ENCODE measurements around the gene PTEN. TPM values are rescaled to one million over a fixed set of nuclear protein-coding genes. Genes with fewer than 3 reads are reported as not detected.

The PTEN gene
- total RNA-seq, 1 experiment from 2014 or later = 66.0 TPM

DNA sequence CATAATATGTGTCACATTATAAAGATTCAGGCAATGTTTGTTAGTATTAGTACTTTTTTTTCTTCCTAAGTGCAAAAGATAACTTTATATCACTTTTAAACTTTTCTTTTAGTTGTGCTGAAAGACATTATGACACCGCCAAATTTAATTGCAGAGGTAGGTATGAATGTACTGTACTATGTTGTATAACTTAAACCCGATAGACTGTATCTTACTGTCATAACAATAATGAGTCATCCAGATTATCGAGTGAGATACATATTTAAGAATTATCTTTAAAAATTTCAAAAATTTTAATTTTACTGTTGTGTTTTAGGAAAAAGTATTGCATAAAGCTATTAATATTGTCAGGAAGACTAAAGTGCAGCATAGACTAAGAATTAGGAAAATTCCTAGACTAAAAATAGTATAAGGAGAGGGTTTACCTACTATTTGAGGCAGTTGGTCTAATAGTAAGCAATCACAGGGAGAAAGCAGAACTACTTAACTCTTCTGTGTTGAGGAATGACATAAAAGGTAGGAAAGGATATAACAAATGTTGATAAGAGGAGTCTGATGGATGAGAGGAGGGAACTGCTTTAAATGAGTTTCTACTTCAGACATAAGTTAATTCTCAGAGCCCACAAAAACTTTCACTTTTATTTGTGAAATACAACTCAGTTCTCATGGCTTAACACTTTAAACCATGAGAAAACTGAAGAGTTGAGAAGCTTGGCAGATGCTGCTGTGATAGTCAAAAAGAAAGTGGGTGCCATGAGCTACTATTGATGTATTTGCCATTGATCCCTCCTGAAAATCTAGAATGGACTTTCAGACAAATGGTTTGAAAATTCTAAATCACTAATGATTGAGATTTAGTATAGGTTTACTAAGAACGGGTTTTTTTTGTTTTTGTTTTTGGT is 67.8 kb downstream of the PTEN start:
- TF ChIP-seq, protein P1, sequence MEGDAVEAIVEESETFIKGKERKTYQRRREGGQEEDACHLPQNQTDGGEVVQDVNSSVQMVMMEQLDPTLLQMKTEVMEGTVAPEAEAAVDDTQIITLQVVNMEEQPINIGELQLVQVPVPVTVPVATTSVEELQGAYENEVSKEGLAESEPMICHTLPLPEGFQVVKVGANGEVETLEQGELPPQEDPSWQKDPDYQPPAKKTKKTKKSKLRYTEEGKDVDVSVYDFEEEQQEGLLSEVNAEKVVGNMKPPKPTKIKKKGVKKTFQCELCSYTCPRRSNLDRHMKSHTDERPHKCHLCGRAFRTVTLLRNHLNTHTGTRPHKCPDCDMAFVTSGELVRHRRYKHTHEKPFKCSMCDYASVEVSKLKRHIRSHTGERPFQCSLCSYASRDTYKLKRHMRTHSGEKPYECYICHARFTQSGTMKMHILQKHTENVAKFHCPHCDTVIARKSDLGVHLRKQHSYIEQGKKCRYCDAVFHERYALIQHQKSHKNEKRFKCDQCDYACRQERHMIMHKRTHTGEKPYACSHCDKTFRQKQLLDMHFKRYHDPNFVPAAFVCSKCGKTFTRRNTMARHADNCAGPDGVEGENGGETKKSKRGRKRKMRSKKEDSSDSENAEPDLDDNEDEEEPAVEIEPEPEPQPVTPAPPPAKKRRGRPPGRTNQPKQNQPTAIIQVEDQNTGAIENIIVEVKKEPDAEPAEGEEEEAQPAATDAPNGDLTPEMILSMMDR (conservative IDR thresholded peaks at IDR 0.05; ENCODE audit: low read depth, low read length) = no peak
- no peak for TF ChIP-seq EZH2 (IDR thresholded peaks at IDR 0.05; ENCODE audit: borderline replicate concordance, low read depth, low read length, poor library complexity, severe bottlenecking)
- H3K27ac ChIP-seq (ENCODE audit: low read depth, low read length, poor library complexity, severe bottlenecking) = peak overlapping the region; percentile 71
- no peak overlapping the region for H3K4me3 ChIP-seq (ENCODE audit: low read depth, low read length, poor library complexity, severe bottlenecking)
- POLR2A ChIA-PET (ENCODE audit: low non-redundant PET) = no interaction called here
- no TSS peak for BruUV-seq (replicated peaks)
- no peaks in the 10 kb centered on the region for H3K27me3 ChIP-seq (replicated peaks; ENCODE audit: insufficient read depth, low read depth, low read length, poor library complexity)
- intact Hi-C loops (cut with micrococcal nuclease; ENCODE audit: unreplicated experiment) = no loop called here
- H3K36me3 ChIP-seq (ENCODE audit: insufficient read depth, low read length, poor library complexity, severe bottlenecking) = peaks cover 5% of the 10 kb centered on the region
- CTCF ChIA-PET = no interaction called here
- H3K9me3 ChIP-seq (ENCODE audit: low read depth, low read length, poor library complexity, severe bottlenecking) = no peaks in the 10 kb centered on the region
- DNase-seq (ENCODE audit: low spot score) = no peak
- peaks cover 88% of the 10 kb centered on the region for H3K4me1 ChIP-seq (ENCODE audit: insufficient read depth, low read length, poor library complexity, severe bottlenecking)

DNA sequence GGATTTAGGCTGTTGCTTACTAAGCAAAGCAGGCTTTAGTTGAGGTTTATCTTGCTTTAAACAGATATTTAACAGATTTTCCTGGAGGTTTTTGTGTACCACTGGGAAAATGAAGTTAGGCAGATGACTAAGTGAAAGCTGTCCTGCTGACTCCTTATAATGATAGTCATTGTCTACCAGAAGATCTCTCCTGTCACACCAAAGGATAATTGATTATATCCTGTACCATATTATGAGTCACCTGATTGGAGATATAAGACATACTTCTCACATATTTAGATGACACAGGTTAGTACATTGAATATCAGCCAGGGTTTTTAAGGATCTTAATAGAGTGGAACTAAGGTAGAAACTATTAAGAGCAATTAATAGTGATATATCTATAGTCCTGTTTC is 68.4 kb downstream of the PTEN start:
- intact Hi-C loops (cut with micrococcal nuclease; ENCODE audit: unreplicated experiment) = no loop called here
- no peak for TF ChIP-seq EZH2 (IDR thresholded peaks at IDR 0.05; ENCODE audit: borderline replicate concordance, low read depth, low read length, poor library complexity, severe bottlenecking)
- TF ChIP-seq, protein P1 (conservative IDR thresholded peaks at IDR 0.05; ENCODE audit: low read depth, low read length) = no peak
- no TSS peak for BruUV-seq (replicated peaks)
- no peaks in the 10 kb centered on the region for H3K27me3 ChIP-seq (replicated peaks; ENCODE audit: insufficient read depth, low read depth, low read length, poor library complexity)
- ChIA-PET CTCF (no interaction called here), POLR2A (ENCODE audit: low non-redundant PET) (no interaction called here)
- DNase-seq (ENCODE audit: low spot score) = peak; percentile 53
- peaks cover 82% of the 10 kb centered on the region for H3K4me1 ChIP-seq (ENCODE audit: insufficient read depth, low read length, poor library complexity, severe bottlenecking)
- H3K27ac ChIP-seq (ENCODE audit: low read depth, low read length, poor library complexity, severe bottlenecking) = peak overlapping the region; percentile 71
- H3K4me3 ChIP-seq (ENCODE audit: low read depth, low read length, poor library complexity, severe bottlenecking) = no peak overlapping the region
- H3K9me3 ChIP-seq (ENCODE audit: low read depth, low read length, poor library complexity, severe bottlenecking) = no peaks in the 10 kb centered on the region
- peaks cover 5% of the 10 kb centered on the region for H3K36me3 ChIP-seq (ENCODE audit: insufficient read depth, low read length, poor library complexity, severe bottlenecking)

DNA sequence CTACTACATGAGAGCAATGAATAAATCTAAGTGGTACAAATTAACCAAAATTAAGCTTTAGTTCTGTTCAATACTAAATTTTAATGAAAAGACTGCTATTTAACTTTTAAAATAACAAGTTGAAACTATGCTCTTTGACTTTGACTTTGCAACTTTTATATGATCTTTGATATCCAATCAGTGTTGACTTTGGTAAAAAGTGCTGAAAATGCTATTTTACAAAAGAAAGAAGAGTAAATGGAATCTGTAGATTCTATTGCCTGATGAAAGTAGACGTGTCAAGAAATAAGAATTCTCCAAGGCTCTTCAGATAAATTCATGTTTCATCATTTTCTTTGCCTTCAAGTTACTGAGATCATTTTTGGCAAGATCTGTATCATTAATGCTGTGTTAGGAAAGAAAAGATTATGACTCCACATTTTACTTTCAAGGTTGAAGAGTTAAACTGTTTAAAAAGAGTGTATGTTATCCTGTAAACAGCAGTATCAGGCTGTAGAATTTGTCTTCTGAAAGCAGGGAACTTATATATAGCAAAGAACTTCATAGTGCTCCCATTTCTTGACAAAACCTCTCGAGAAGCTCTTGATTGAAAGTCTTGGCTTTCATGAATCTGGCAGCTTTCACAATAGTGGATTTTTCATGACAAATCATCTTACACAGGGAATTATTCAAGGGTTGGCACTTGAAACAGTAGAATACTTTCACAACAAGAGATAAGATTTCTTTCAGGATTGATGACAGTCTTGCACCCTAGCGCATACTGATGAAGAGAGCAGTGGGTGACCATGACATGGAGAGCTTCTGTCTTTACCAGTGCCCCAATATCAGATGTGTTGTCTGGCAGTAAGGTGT is 72.1 kb downstream of the PTEN start:
- peak; percentile 15 for DNase-seq (ENCODE audit: low spot score)
- H3K27me3 ChIP-seq (replicated peaks; ENCODE audit: insufficient read depth, low read depth, low read length, poor library complexity) = no peaks in the 10 kb centered on the region
- POLR2A ChIA-PET (ENCODE audit: low non-redundant PET) = no interaction called here
- no peaks in the 10 kb centered on the region for H3K9me3 ChIP-seq (ENCODE audit: low read depth, low read length, poor library complexity, severe bottlenecking)
- CTCF ChIA-PET = no interaction called here
- TF ChIP-seq EZH2 (IDR thresholded peaks at IDR 0.05; ENCODE audit: borderline replicate concordance, low read depth, low read length, poor library complexity, severe bottlenecking) = no peak
- TF ChIP-seq, protein P1 (conservative IDR thresholded peaks at IDR 0.05; ENCODE audit: low read depth, low read length) = no peak
- peak overlapping the region; percentile 46 for H3K27ac ChIP-seq (ENCODE audit: low read depth, low read length, poor library complexity, severe bottlenecking)
- BruUV-seq (replicated peaks) = no TSS peak
- peaks cover 64% of the 10 kb centered on the region for H3K4me1 ChIP-seq (ENCODE audit: insufficient read depth, low read length, poor library complexity, severe bottlenecking)
- no peak overlapping the region for H3K4me3 ChIP-seq (ENCODE audit: low read depth, low read length, poor library complexity, severe bottlenecking)
- intact Hi-C loops (cut with micrococcal nuclease; ENCODE audit: unreplicated experiment) = no loop called here
- H3K36me3 ChIP-seq (ENCODE audit: insufficient read depth, low read length, poor library complexity, severe bottlenecking) = peaks cover 5% of the 10 kb centered on the region

Data from A673 (cell line).